Measurements from ENCODE around the gene CCDC150.

The CCDC150 gene

DNA sequence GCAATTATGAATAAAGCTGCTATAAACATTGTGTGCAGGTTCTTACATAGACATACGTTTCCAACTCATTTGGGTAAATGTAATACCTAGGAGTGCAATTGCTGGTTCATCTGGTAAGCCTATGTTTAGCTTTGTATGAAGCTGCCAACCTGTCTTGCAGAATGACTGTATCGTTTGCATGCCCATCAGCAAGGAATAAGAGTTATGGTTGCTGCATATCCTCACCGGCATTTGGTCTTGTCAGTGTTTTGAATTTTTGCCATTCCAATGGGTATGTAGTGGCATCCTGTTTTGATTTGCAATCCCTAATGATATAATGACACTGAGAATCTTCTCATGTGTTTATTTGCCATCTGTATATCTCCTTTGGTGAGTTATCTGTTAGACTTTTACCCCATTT lies 20.7 kb downstream of the CCDC150 start:
- H3F3A ChIP-seq (ENCODE audit: control insufficient read depth, insufficient read depth), result no peaks in the 10 kb centered on the region
- H3K27me3 ChIP-seq (ENCODE audit: control insufficient read depth, low read length), result no peaks in the 10 kb centered on the region
- peaks cover 13% of the 10 kb centered on the region for H3K79me2 ChIP-seq (ENCODE audit: control insufficient read depth, low read length)
- no peak overlapping the region for H3K27ac ChIP-seq (ENCODE audit: low read depth, low read length)
- no peaks in the 10 kb centered on the region for H3K9me2 ChIP-seq (replicated peaks; ENCODE audit: control insufficient read depth, low read length)
- TF ChIP-seq CTCF (IDR thresholded peaks at IDR 0.05; ENCODE audit: low read depth, low read length, poor library complexity, severe bottlenecking) (no peak), EZH2phosphoT487 (IDR thresholded peaks at IDR 0.05; ENCODE audit: borderline replicate concordance, low read length) (no peak)
- H3K4me1 ChIP-seq (ENCODE audit: control insufficient read depth, low read length), result no peaks in the 10 kb centered on the region
- no peaks in the 10 kb centered on the region for H3K9me3 ChIP-seq (ENCODE audit: control insufficient read depth, insufficient read depth, low read length)
- no peaks in the 10 kb centered on the region for H4K20me1 ChIP-seq (ENCODE audit: control insufficient read depth, insufficient read depth, low read depth, low read length)
- H3K36me3 ChIP-seq (ENCODE audit: control insufficient read depth, low read length), result peaks cover 35% of the 10 kb centered on the region
- H3K4me3 ChIP-seq (ENCODE audit: low read length), result no peak overlapping the region
- no peak overlapping the region for H3K4me2 ChIP-seq (ENCODE audit: low read length)

- Histone ChIP-seq H4K20me1 (ENCODE audit: control insufficient read depth, insufficient read depth, low read depth, low read length) (no peaks in the 10 kb centered on the region), H3K36me3 (ENCODE audit: control insufficient read depth, low read length) (peaks cover 7% of the 10 kb centered on the region; the same call in 1 of the 2 replicates), H3F3A (ENCODE audit: control insufficient read depth, insufficient read depth) (no peaks in the 10 kb centered on the region), H3K27ac (ENCODE audit: low read depth, low read length) (no peak overlapping the region), H3K27me3 (ENCODE audit: control insufficient read depth, low read length) (no peaks in the 10 kb centered on the region), H3K4me2 (ENCODE audit: low read length) (no peak overlapping the region), H3K9me2 (replicated peaks; ENCODE audit: control insufficient read depth, low read length) (no peaks in the 10 kb centered on the region), H3K79me2 (ENCODE audit: control insufficient read depth, low read length) (no peaks in the 10 kb centered on the region), H3K4me1 (ENCODE audit: control insufficient read depth, low read length) (no peaks in the 10 kb centered on the region), H3K4me3 (ENCODE audit: low read length) (no peak overlapping the region), H3K9me3 (ENCODE audit: control insufficient read depth, insufficient read depth, low read length) (no peaks in the 10 kb centered on the region)
- TF ChIP-seq CTCF (IDR thresholded peaks at IDR 0.05; ENCODE audit: low read depth, low read length, poor library complexity, severe bottlenecking) (no peak), EZH2phosphoT487 (IDR thresholded peaks at IDR 0.05; ENCODE audit: borderline replicate concordance, low read length) (no peak)
Observed at GRCh38 chr2:196670342-196670741, 30.8 kb downstream of the CCDC150 start.

GRCh38 chr2:196675963-196676362 lies 36.4 kb downstream of the CCDC150 start:
- Histone ChIP-seq H3K4me3 (ENCODE audit: low read length) (no peak overlapping the region), H3K79me2 (ENCODE audit: control insufficient read depth, low read length) (no peaks in the 10 kb centered on the region), H3F3A (ENCODE audit: control insufficient read depth, insufficient read depth) (no peaks in the 10 kb centered on the region), H3K9me2 (replicated peaks; ENCODE audit: control insufficient read depth, low read length) (no peaks in the 10 kb centered on the region), H3K4me2 (ENCODE audit: low read length) (no peak overlapping the region), H3K36me3 (ENCODE audit: control insufficient read depth, low read length) (peaks cover 20% of the 10 kb centered on the region), H3K4me1 (ENCODE audit: control insufficient read depth, low read length) (no peaks in the 10 kb centered on the region), H3K27me3 (ENCODE audit: control insufficient read depth, low read length) (no peaks in the 10 kb centered on the region), H3K9me3 (ENCODE audit: control insufficient read depth, insufficient read depth, low read length) (no peaks in the 10 kb centered on the region), H4K20me1 (ENCODE audit: control insufficient read depth, insufficient read depth, low read depth, low read length) (no peaks in the 10 kb centered on the region), H3K27ac (ENCODE audit: low read depth, low read length) (no peak overlapping the region)
- TF ChIP-seq EZH2phosphoT487 (IDR thresholded peaks at IDR 0.05; ENCODE audit: borderline replicate concordance, low read length) (no peak), CTCF (IDR thresholded peaks at IDR 0.05; ENCODE audit: low read depth, low read length, poor library complexity, severe bottlenecking) (no peak)

DNA sequence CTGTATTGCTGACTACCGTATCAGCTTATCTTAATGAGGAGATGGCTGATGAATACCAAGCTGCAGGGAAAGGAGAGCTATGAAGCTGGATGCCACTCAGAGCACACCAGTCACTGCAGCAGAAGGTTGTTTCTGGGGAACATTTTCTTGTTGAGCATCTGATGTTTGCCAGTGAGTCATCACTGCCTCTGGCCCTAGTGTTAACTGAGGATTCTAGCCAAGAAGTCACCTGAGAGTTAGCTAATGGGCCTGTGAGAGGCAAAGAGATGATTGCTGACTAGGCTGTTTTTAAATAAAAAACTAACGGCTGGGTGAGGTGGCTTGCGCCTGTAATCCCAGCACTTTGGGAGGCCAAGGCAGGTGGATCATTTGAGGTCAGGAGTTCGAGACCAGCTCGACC lies 37.9 kb downstream of the CCDC150 start:
- TF ChIP-seq CTCF (IDR thresholded peaks at IDR 0.05; ENCODE audit: low read depth, low read length, poor library complexity, severe bottlenecking) (no peak), EZH2phosphoT487 (IDR thresholded peaks at IDR 0.05; ENCODE audit: borderline replicate concordance, low read length) (no peak)
- Histone ChIP-seq H4K20me1 (ENCODE audit: control insufficient read depth, insufficient read depth, low read depth, low read length) (no peaks in the 10 kb centered on the region), H3K9me3 (ENCODE audit: control insufficient read depth, insufficient read depth, low read length) (no peaks in the 10 kb centered on the region), H3K36me3 (ENCODE audit: control insufficient read depth, low read length) (peaks cover 20% of the 10 kb centered on the region), H3K4me1 (ENCODE audit: control insufficient read depth, low read length) (no peaks in the 10 kb centered on the region), H3K9me2 (replicated peaks; ENCODE audit: control insufficient read depth, low read length) (no peaks in the 10 kb centered on the region), H3F3A (ENCODE audit: control insufficient read depth, insufficient read depth) (no peaks in the 10 kb centered on the region), H3K27ac (ENCODE audit: low read depth, low read length) (no peak overlapping the region), H3K4me2 (ENCODE audit: low read length) (no peak overlapping the region), H3K79me2 (ENCODE audit: control insufficient read depth, low read length) (no peaks in the 10 kb centered on the region), H3K4me3 (ENCODE audit: low read length) (no peak overlapping the region), H3K27me3 (ENCODE audit: control insufficient read depth, low read length) (no peaks in the 10 kb centered on the region)

Data from DOHH2 (cell line).